ENCODE data around the gene TUT4. TPM values are rescaled to one million over a fixed set of nuclear protein-coding genes. Genes with fewer than 3 reads are reported as not detected.

The TUT4 gene
- total RNA-seq, 1 donor from 2014 or later: 44.2 TPM

DNA sequence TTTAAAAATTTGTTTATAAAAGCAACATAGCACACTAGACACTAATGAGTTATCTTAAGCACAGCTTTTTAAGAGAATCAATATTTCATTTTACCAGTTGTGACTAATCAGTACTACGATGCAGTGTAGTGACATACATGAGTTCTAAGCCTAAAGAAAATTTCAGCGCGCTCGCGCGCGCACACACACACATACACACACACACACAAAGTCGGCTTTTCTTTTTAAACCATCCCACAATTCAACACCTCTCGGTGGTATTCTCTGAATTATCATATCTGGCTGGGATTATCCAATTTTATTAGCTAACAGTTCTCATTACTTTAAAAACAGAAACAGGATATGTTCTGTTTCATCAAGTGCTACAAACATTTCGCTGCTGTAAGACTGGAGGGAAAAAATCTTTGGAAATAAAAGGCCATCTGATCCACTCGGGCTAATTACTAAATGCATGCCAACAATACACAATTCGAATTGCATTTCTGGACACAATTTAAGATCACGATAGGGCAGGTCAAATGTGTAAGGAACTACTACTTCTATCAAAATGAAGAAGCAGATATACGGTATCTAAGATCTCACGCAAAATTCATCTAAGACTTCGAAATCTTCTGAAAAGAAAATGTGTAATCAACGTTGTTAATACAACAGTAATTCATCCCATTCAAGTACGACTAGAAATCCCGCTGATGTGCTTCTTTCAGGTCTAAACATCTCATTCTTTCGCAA lies 1.2 kb downstream of the TUT4 start:
- peak overlapping the region; percentile 88 for H3K27ac ChIP-seq
- no peaks in the 10 kb centered on the region for H3K9me3 ChIP-seq
- intact Hi-C loops (cut with DNase I): no loop called here
- peak overlapping the region; percentile 87 for H3K4me3 ChIP-seq
- no peaks in the 10 kb centered on the region for H3K36me3 ChIP-seq
- ATAC-seq (no peak), DNase-seq (no peak)
- H3K4me1 ChIP-seq: peaks cover 17% of the 10 kb centered on the region
- no peaks in the 10 kb centered on the region for H3K27me3 ChIP-seq
- TF ChIP-seq, protein P1, sequence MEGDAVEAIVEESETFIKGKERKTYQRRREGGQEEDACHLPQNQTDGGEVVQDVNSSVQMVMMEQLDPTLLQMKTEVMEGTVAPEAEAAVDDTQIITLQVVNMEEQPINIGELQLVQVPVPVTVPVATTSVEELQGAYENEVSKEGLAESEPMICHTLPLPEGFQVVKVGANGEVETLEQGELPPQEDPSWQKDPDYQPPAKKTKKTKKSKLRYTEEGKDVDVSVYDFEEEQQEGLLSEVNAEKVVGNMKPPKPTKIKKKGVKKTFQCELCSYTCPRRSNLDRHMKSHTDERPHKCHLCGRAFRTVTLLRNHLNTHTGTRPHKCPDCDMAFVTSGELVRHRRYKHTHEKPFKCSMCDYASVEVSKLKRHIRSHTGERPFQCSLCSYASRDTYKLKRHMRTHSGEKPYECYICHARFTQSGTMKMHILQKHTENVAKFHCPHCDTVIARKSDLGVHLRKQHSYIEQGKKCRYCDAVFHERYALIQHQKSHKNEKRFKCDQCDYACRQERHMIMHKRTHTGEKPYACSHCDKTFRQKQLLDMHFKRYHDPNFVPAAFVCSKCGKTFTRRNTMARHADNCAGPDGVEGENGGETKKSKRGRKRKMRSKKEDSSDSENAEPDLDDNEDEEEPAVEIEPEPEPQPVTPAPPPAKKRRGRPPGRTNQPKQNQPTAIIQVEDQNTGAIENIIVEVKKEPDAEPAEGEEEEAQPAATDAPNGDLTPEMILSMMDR (IDR thresholded peaks at IDR 0.05): no peak

DNA sequence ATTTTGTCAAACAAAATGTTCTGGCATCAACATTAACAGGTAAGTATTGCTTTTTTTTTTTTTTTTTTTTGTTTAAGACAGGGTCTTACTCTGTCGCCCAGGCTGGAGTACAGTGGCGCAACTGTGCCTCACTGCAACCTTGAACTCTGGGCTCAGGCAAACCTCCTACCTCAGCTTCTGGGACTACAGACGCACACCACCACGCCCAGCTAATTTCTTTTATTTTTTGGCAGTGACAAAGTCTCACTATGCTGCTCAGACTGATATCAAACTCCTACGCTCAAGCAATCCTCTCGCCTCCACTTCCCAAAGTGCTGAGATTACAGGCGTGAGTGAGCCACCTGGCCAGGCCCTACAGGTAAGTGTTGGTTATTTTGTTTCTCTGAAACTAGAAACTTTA lies 2.4 kb downstream of the TUT4 start:
- TF ChIP-seq, protein P1 (IDR thresholded peaks at IDR 0.05): no peak
- no peak overlapping the region for H3K27ac ChIP-seq
- no peaks in the 10 kb centered on the region for H3K9me3 ChIP-seq
- no peak overlapping the region for H3K4me3 ChIP-seq
- DNase-seq: no peak
- H3K4me1 ChIP-seq: peaks cover 17% of the 10 kb centered on the region
- intact Hi-C loops (cut with DNase I): no loop called here
- no peak for ATAC-seq
- H3K27me3 ChIP-seq: no peaks in the 10 kb centered on the region
- H3K36me3 ChIP-seq: no peaks in the 10 kb centered on the region

DNA sequence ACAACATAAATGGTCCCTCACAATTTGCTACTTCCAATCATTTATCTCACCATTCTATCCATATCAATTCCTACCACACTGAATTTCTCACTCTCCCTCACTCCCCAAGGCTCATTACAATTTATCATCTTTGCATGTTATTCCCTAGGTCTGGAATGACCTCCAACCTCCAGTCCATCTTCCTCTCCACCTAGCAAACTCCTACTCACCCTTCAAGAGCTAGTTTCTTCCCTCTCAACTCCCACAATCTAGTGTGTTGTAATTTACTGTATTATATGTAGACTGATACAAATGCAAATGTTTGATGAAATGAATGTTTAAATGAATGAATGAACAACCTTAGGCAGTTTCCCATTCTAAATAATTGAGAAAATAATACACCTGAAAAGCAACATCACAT lies 3.6 kb downstream of the TUT4 start:
- Histone ChIP-seq H3K36me3 (no peaks in the 10 kb centered on the region), H3K27ac (no peak overlapping the region), H3K27me3 (no peaks in the 10 kb centered on the region), H3K9me3 (no peaks in the 10 kb centered on the region), H3K4me1 (peaks cover 15% of the 10 kb centered on the region), H3K4me3 (no peak overlapping the region)
- TF ChIP-seq, protein P1 (IDR thresholded peaks at IDR 0.05): no peak
- DNase-seq (no peak), ATAC-seq (no peak)
- intact Hi-C loops (cut with DNase I): no loop called here

DNA sequence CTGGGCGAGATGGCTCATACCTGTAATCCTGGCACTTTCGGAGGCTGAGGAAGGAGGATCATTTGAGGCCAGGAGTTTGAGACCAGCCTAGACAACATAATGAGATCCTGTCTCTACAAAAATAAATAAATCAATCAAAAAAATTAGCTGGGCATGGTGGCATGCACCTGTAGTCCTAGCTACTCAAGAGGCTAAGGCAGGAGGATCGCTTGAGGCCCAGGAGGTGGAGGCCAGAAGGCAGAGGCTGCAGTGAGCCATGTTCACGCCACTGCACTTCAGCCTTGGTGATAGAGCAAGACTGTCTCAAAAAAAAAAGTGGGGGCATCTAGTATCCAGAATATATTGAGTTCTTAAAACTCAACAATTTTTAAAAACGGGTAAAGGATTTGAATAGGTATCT lies 6.0 kb downstream of the TUT4 start:
- DNase-seq (no peak), ATAC-seq (no peak)
- peaks cover 10% of the 10 kb centered on the region for H3K4me1 ChIP-seq
- intact Hi-C loops (cut with DNase I): no loop called here
- H3K9me3 ChIP-seq: peaks cover 8% of the 10 kb centered on the region
- H3K27ac ChIP-seq: no peak overlapping the region
- TF ChIP-seq, protein P1 (IDR thresholded peaks at IDR 0.05): no peak
- no peaks in the 10 kb centered on the region for H3K36me3 ChIP-seq
- H3K27me3 ChIP-seq: no peaks in the 10 kb centered on the region
- H3K4me3 ChIP-seq: no peak overlapping the region

DNA sequence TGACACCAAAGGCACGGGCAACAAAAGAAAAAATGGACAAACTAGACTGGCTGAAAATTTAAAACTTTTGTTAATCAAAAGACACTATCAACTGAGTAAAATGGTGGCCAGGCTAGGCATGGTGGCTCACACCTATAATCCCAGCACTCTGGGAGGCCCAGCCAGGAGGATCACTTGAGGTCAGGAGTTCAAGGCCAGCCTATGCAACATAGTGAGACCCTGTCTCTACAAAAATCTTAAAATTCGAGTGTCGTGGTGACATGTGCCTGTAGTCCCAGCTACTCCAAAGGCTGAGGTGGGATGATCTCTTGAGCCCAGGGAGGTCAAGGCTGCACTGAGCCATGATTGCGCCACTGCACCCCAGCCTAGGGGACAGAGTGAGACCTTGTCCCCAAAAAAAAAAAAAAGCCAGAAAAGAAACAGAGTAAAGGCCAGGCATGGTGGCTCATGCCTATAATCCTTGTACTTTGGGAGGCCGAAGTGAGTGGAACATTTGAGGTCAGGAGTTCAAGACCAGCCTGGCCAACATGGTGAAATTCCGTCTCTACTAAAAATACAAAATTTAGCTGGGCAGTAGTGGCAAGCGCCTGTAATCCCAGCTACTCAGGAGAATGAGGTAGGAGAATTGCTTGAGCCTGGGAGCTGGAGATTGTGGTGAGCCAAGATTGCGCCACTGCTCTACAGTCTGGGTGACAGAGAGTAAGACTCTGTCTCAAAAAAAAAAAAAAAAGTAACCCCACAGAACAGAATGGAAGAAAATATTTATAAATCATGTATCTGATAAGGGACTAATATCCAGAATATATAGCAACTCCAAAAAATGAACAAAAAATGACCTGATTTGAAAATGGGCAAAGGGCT lies 8.0 kb downstream of the TUT4 start:
- TF ChIP-seq, protein P1 (IDR thresholded peaks at IDR 0.05): no peak
- intact Hi-C loops (cut with DNase I): no loop called here
- ATAC-seq: no peak

More for the DNA sequence above, 8.0 kb downstream of the TUT4 start:
- Histone ChIP-seq H3K27me3 (no peaks in the 10 kb centered on the region), H3K4me1 (no peaks in the 10 kb centered on the region), H3K4me3 (no peak overlapping the region), H3K27ac (no peak overlapping the region), H3K36me3 (no peaks in the 10 kb centered on the region), H3K9me3 (peaks cover 11% of the 10 kb centered on the region)
- no peak for DNase-seq

Data from upper lobe of right lung (tissue), 1 donor.